Neutrophil (primary cell): ENCODE measurements around the gene HIVEP1.

Source experiments
- H3K27ac ChIP-seq: fragments of 200-600 bp; sonication (generic); 2 replicates; pipeline ENCODE4 v1.5.1; 2016; ENCODE audit warnings: mild to moderate bottlenecking, moderate library complexity
- H3K27me3 ChIP-seq: fragments of 200-600 bp; sonication (generic); 2 replicates; pipeline ENCODE4 v1.6.0; 2016; ENCODE audit warnings: mild to moderate bottlenecking
- H3K36me3 ChIP-seq: fragments of 200-600 bp; sonication (generic); 2 replicates; pipeline ENCODE4 v1.5.1; 2017
- H3K4me1 ChIP-seq, 2 experiments: fragments of 200-600 bp in 1 of 2; sonication (generic) in 1 of 2; 1 replicate in 1 of 2; 2 replicates in 1 of 2; pipeline versions ENCODE4 v1.5.1 to v1.6.1; 2013 to 2016; ENCODE audit warnings: low read depth in 1 of 2, low read length in 1 of 2, mild to moderate bottlenecking in 1 of 2, moderate library complexity in 1 of 2; ENCODE audit not compliant: control insufficient read depth in 1 of 2, insufficient read depth in 1 of 2
- H3K4me3 ChIP-seq, 2 experiments: fragments of 200-600 bp in 1 of 2; sonication (generic) in 1 of 2; 1 replicate in 1 of 2; 2 replicates in 1 of 2; pipeline ENCODE4 v1.5.1; 2013 to 2016; ENCODE audit warnings: low read depth in 1 of 2, low read length in 1 of 2, mild to moderate bottlenecking in 1 of 2, moderate library complexity in 1 of 2
- H3K9me3 ChIP-seq: fragments of 200-600 bp; sonication (generic); 2 replicates; pipeline ENCODE4 v1.5.1; 2016
- CTCF ChIP-seq: fragments of 200-600 bp; sonication (generic); IDR thresholded peaks from 2 replicates; pipeline ENCODE4 v1.5.1; 2016; ENCODE audit warnings: antibody characterized with exemption

HIVEP1 gene

GRCh38 chr6:11992086-11992485, 20.0 kb upstream of the HIVEP1 start:
- H3K9me3 ChIP-seq, result no peaks in the 10 kb centered on the region
- no peak overlapping the region for H3K27ac ChIP-seq
- H3K4me3 ChIP-seq, result no peak overlapping the region
- no peaks in the 10 kb centered on the region for H3K36me3 ChIP-seq
- no peaks in the 10 kb centered on the region for H3K4me1 ChIP-seq
- H3K27me3 ChIP-seq, result no peaks in the 10 kb centered on the region
- no peak for TF ChIP-seq CTCF

GRCh38 chr6:11994875-11995461, 17.1 kb upstream of the HIVEP1 start:
- Histone ChIP-seq H3K9me3 (no peaks in the 10 kb centered on the region), H3K27ac (no peak overlapping the region), H3K27me3 (no peaks in the 10 kb centered on the region), H3K4me3 (no peak overlapping the region), H3K36me3 (no peaks in the 10 kb centered on the region), H3K4me1 (no peaks in the 10 kb centered on the region)
- no peak for TF ChIP-seq CTCF

- H3K4me1 ChIP-seq, result no peaks in the 10 kb centered on the region
- no peaks in the 10 kb centered on the region for H3K27me3 ChIP-seq
- H3K9me3 ChIP-seq, result no peaks in the 10 kb centered on the region
- no peak overlapping the region for H3K4me3 ChIP-seq
- H3K36me3 ChIP-seq, result no peaks in the 10 kb centered on the region
- no peak for TF ChIP-seq CTCF
- H3K27ac ChIP-seq, result no peak overlapping the region
These were observed 15.4 kb upstream of the HIVEP1 start for GRCh38 chr6:11996751-11997150.

- no peaks in the 10 kb centered on the region for H3K9me3 ChIP-seq
These were observed 12.9 kb upstream of the HIVEP1 start for GRCh38 chr6:11999246-11999645.

GRCh38 chr6:12000174-12000573, 11.9 kb upstream of the HIVEP1 start:
- no peak for TF ChIP-seq CTCF
- H3K36me3 ChIP-seq, result no peaks in the 10 kb centered on the region
- no peak overlapping the region for H3K27ac ChIP-seq
- no peaks in the 10 kb centered on the region for H3K9me3 ChIP-seq
- H3K27me3 ChIP-seq, result no peaks in the 10 kb centered on the region
- no peak overlapping the region for H3K4me3 ChIP-seq
- no peaks in the 10 kb centered on the region for H3K4me1 ChIP-seq

More at GRCh38 chr6:11999246-11999645, 12.9 kb upstream of the HIVEP1 start:
- Histone ChIP-seq H3K4me3 (no peak overlapping the region), H3K36me3 (no peaks in the 10 kb centered on the region), H3K4me1 (no peaks in the 10 kb centered on the region), H3K27ac (no peak overlapping the region), H3K27me3 (no peaks in the 10 kb centered on the region)
- no peak for TF ChIP-seq CTCF
